GM12878 (cell line): ENCODE measurements around the gene ERCC5. TPM values are rescaled to one million over a fixed set of nuclear protein-coding genes. Genes with fewer than 3 reads are reported as not detected.

Experiments used
- ATAC-seq: fragments of 200-7000 bp; cut with Tn5 transposase; 3 replicates; pipeline ENCODE4 v1.9.1; 2020; ENCODE audit warnings: mild to moderate bottlenecking, moderate library complexity
- BruUV-seq: library from RNA; stranded (reverse); fragments of 400-500 nt; replicated peaks from 2 replicates; lab custom pipeline; 2021; lab: Mats Ljungman, UMichigan
- CTCF ChIA-PET: fragments of 300-600 bp; sonication (Branson Sonifier 250); formaldehyde crosslinking; extraction: SDS; loops from one replicate; lab custom pipeline; 2021; ENCODE audit warnings: inconsistent platforms; lab: Yijun Ruan, JAX
- POLR2A ChIA-PET: fragments of 350-600 bp; formaldehyde crosslinking; extraction: SDS; loops from one replicate; lab custom pipeline; 2021; ENCODE audit warnings: inconsistent platforms; lab: Charles Lee
- RAD21 ChIA-PET: fragments of 300-600 bp; sonication (Branson Sonifier 250); formaldehyde crosslinking; loops from one replicate; lab custom pipeline; 2023; ENCODE audit warnings: antibody characterized with exemption; ENCODE audit not compliant: unreplicated experiment; lab: Charles Lee
- SMC1A ChIA-PET: fragments of 300-600 bp; sonication (Branson Sonifier 250); formaldehyde crosslinking; loops from one replicate; lab custom pipeline; 2023; ENCODE audit not compliant: unreplicated experiment, uncharacterized antibody; lab: Charles Lee
- DNase-seq: peaks from one replicate; pipeline ENCODE4 v3.0.0-alpha.2; 2011; ENCODE audit warnings: low read depth, low spot score
- FAIRE-seq: peaks from 3 replicates; lab custom pipeline; 2011; peaks lifted over from hg19 to GRCh38; lab: Jason Lieb, UNC
- H2AFZ ChIP-seq: 2 replicates; pipeline ENCODE4 v1.6.0; 2011; ENCODE audit warnings: low read depth, low read length, control low read depth; ENCODE audit not compliant: control insufficient read depth
- H3K27ac ChIP-seq: 2 replicates; pipeline ENCODE4 v1.5.1; 2011; ENCODE audit warnings: control low read depth; ENCODE audit not compliant: control insufficient read depth, insufficient read depth
- H3K27me3 ChIP-seq, 2 experiments: replicated peaks in 1 of 2; 2 replicates each; pipeline versions ENCODE4 v1.6.0 to v1.6.1; 2011; ENCODE audit warnings: low read length in 1 of 2; ENCODE audit not compliant: control insufficient read depth in 2 of 2, insufficient read depth in 2 of 2
- H3K36me3 ChIP-seq, 2 experiments: 2 replicates each; pipeline ENCODE4 v1.5.1; 2011; ENCODE audit warnings: low read length in 1 of 2; ENCODE audit not compliant: control insufficient read depth in 2 of 2, insufficient read depth in 2 of 2
- H3K4me1 ChIP-seq: 2 replicates; pipeline ENCODE4 v1.6.1; 2011; ENCODE audit warnings: mild to moderate bottlenecking, low read length, moderate library complexity, mixed read lengths; ENCODE audit not compliant: control insufficient read depth, insufficient read depth
- H3K4me2 ChIP-seq: 2 replicates; pipeline ENCODE4 v1.6.0; 2011; ENCODE audit warnings: control low read depth; ENCODE audit not compliant: control insufficient read depth, insufficient read depth
- H3K4me3 ChIP-seq: fragments of 200-600 bp; sonication (generic); 2 replicates; pipeline ENCODE4 v1.5.1; 2016
- H3K79me2 ChIP-seq: 2 replicates; pipeline ENCODE4 v1.6.0; 2011; ENCODE audit warnings: low read length; ENCODE audit not compliant: control insufficient read depth, insufficient read depth
- H3K9ac ChIP-seq: 2 replicates; pipeline ENCODE4 v1.8.0; 2011; ENCODE audit warnings: low read length, control low read depth, mixed read lengths; ENCODE audit not compliant: control insufficient read depth, insufficient read depth
- H3K9me3 ChIP-seq: replicated peaks from 3 replicates; pipeline ENCODE4 v1.5.1; 2011; ENCODE audit warnings: mild to moderate bottlenecking, low read length; ENCODE audit not compliant: control insufficient read depth, insufficient read depth
- H4K20me1 ChIP-seq: 2 replicates; pipeline ENCODE4 v1.6.0; 2011; ENCODE audit not compliant: control insufficient read depth, insufficient read depth
- EGR1 ChIP-seq, 2 experiments: IDR thresholded peaks; 1 replicate in 1 of 2; 2 replicates in 1 of 2; pipeline ENCODE4 v1.6.1; 2011 to 2012; ENCODE audit warnings: low read depth in 2 of 2, low read length in 2 of 2, borderline replicate concordance in 1 of 2, mild to moderate bottlenecking in 1 of 2, moderate library complexity in 1 of 2
- FOXK2 ChIP-seq: fragments of 450-650 bp; IDR thresholded peaks from 2 replicates; pipeline ENCODE4 v1.6.1; 2017; ENCODE audit warnings: mild to moderate bottlenecking, moderate library complexity
- FOXM1 ChIP-seq: IDR thresholded peaks from 2 replicates; pipeline ENCODE4 v1.6.1; 2012; ENCODE audit warnings: low read depth, mild to moderate bottlenecking, inconsistent platforms, low read length, moderate library complexity
- HSF1 ChIP-seq: fragments of 150-350 bp; IDR thresholded peaks from 2 replicates; pipeline ENCODE4 v1.6.1; 2014; ENCODE audit warnings: mild to moderate bottlenecking, low read depth, low read length
- JUNB ChIP-seq: IDR thresholded peaks from 2 replicates; pipeline ENCODE4 v1.6.1; 2016; ENCODE audit warnings: antibody characterized with exemption, mild to moderate bottlenecking
- MAX ChIP-seq: IDR thresholded peaks from 2 replicates; pipeline ENCODE4 v1.6.1; 2012; ENCODE audit warnings: low read depth, low read length, improper control_type of control experiment
- PAX8 ChIP-seq: fragments of 450-650 bp; IDR thresholded peaks from 2 replicates; pipeline ENCODE4 v1.6.1; 2017; ENCODE audit warnings: mild to moderate bottlenecking, moderate library complexity
- PRDM15 ChIP-seq: fragments of 450-650 bp; formaldehyde crosslinking; IDR thresholded peaks from 2 replicates; pipeline ENCODE4 v1.4.0; 2020; ENCODE audit warnings: mild to moderate bottlenecking, moderate library complexity
- RAD21 ChIP-seq: IDR thresholded peaks from 2 replicates; pipeline ENCODE4 v1.6.1; 2011; ENCODE audit warnings: mild to moderate bottlenecking, low read depth, low read length, moderate library complexity; ENCODE audit not compliant: insufficient read depth
- SMARCA5 ChIP-seq: fragments of 450-650 bp; IDR thresholded peaks from 2 replicates; pipeline ENCODE4 v1.6.1; 2017; ENCODE audit warnings: mild to moderate bottlenecking
- SP1 ChIP-seq: IDR thresholded peaks from one replicate; pipeline ENCODE4 v1.6.1; 2011; ENCODE audit warnings: low read depth, low read length
- STAT1 ChIP-seq: fragments of 450-650 bp; conservative IDR thresholded peaks from 2 replicates; pipeline ENCODE4 v1.6.1; 2014; ENCODE audit warnings: antibody characterized with exemption, mild to moderate bottlenecking
- WGBS: methylation state at CpG from one replicate; pipeline ENCODE4 v1.1.6; 2016; ENCODE audit warnings: low lambda C conversion rate; ENCODE audit not compliant: insufficient replicate concordance, insufficient coverage; ENCODE audit errors: missing lambda C conversion rate; 5-methylcytosine and 5-hydroxymethylcytosine counted together
- in situ Hi-C: fragments of 300-500 bp; cut with MboI; formaldehyde crosslinking; loops from 9 replicates; pipeline ENCODE4 v1.14.3; 2018; ENCODE audit warnings: mixed read lengths
- intact Hi-C: fragments of 100-400 bp; cut with micrococcal nuclease; formaldehyde crosslinking; loops from one replicate; pipeline ENCODE4 v1.14.2; 2022; ENCODE audit not compliant: unreplicated experiment
- polyA plus RNA-seq, 11 experiments: library from polyadenylated mRNA; depleted of rRNA in 4 of 11; unstranded in 6 of 11; stranded (reverse) in 5 of 11; fragments of >200 nt; fragmentation: Nextera tagmentation in 4 of 11; fragmentation: Illumina TruSeq in 1 of 11; extraction: Ambion mirVana in 4 of 11; extraction: Trizol in 1 of 11; gene quantifications; 1 replicate in 1 of 11; 2 replicates in 10 of 11; pipeline versions ENCODE4 v1.2.1 to v1.2.3, GENCODE V29; 2011 to 2016; ENCODE audit warnings: inconsistent platforms in 2 of 11, missing spikeins in 2 of 11, low read depth in 1 of 11
- total RNA-seq, 4 experiments: library from RNA; depleted of rRNA in 3 of 4; stranded (reverse); fragments of >200 nt in 3 of 4; fragmentation: Illumina TruSeq in 1 of 4; extraction: Trizol in 1 of 4; gene quantifications; 2 replicates each; pipeline versions ENCODE4 v1.2.1 to v1.2.3, GENCODE V29; 2013 to 2021

Gene ERCC5
- total and polyA plus RNA-seq, 10 of the 15 experiments (the other 5 are each of a cell fraction or from before 2014, with no cell fraction given) = 11.7 to 59.2 (median 41.6) TPM

- no peak for TF ChIP-seq RAD21
Measured at GRCh38 chr13:102881819-102882686, 36.2 kb downstream of the ERCC5 start (continued).

- Histone ChIP-seq H4K20me1 (no peaks in the 10 kb centered on the region), H3K36me3 (no peaks in the 10 kb centered on the region), H3K9ac (no peak overlapping the region), H3K27me3 (no peaks in the 10 kb centered on the region), H3K4me2 (no peak overlapping the region), H3K4me3 (no peak overlapping the region), H2AFZ (no peak overlapping the region), H3K4me1 (no peaks in the 10 kb centered on the region), H3K79me2 (no peaks in the 10 kb centered on the region), H3K9me3 (no peaks in the 10 kb centered on the region), H3K27ac (no peak overlapping the region)
- intact Hi-C loops (no loop called here), in situ Hi-C loops (no loop called here)
- SMC1A ChIA-PET = interaction anchor here (0.6 to 1.4 kb wide), 2 partner anchors 14 to 747 kb away, joined by 3 read pairs; no protein-coding TSS in a partner anchor
- 20% methylated on average over 2 of the region's 2 CpGs for WGBS
- ATAC-seq (no peak), FAIRE-seq (no peak), DNase-seq (no peak)
- POLR2A ChIA-PET = no interaction called here
- no TSS peak for BruUV-seq
- CTCF ChIA-PET = no interaction called here
- RAD21 ChIA-PET = no interaction called here
- TF ChIP-seq JUNB (no peak), FOXK2 (no peak), SMARCA5 (no peak), PRDM15 (CRISPR knock-in tag) (no peak), SP1 (no peak), EGR1 (IDR thresholded peaks at IDR 0.05; ENCODE audit: borderline replicate concordance in 1 of 2, low read depth in 2 of 2, low read length in 2 of 2) (no peak), STAT1 (no peak), MAX (no peak), PAX8 (no peak), FOXM1 (no peak), HSF1 (no peak)
Measured at GRCh38 chr13:102892503-102892902, 46.7 kb downstream of the ERCC5 start.
